ENCODE measurements around the gene CAVIN3.

GRCh38 chr11:6273188-6273587 is 47.1 kb downstream of the CAVIN3 start:
- TF ChIP-seq RAD21 (IDR thresholded peaks at IDR 0.05; ENCODE audit: low read depth) (no peak), POLR2A (IDR thresholded peaks at IDR 0.05; ENCODE audit: borderline replicate concordance, extremely low read depth, insufficient read depth, insufficient read length) (no peak), SIN3A (IDR thresholded peaks at IDR 0.05; ENCODE audit: low read depth) (no peak), CTCF (IDR thresholded peaks at IDR 0.05 in 2 of 3, conservative IDR thresholded peaks at IDR 0.05 in 1 of 3; ENCODE audit: borderline replicate concordance in 1 of 3, insufficient read depth in 1 of 3, low read depth in 2 of 3, low read length in 2 of 3) (no peak), SP1 (IDR thresholded peaks at IDR 0.05; ENCODE audit: low read depth) (no peak)
- TF ChIP-seq, protein P1, sequence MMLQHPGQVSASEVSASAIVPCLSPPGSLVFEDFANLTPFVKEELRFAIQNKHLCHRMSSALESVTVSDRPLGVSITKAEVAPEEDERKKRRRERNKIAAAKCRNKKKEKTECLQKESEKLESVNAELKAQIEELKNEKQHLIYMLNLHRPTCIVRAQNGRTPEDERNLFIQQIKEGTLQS (IDR thresholded peaks at IDR 0.05): no peak

Data from HCT116 (cell line).